NCI-H526 (cell line): ENCODE results near the gene MARVELD1.
A peak's percentile ranks its signal among the peaks of the same experiment; 100 is the strongest.
"Not testable (repeated sequence)": the region's sequence is repeated elsewhere in the genome, so short reads cannot be mapped to it uniquely, and the experiment has no call there.

Experiments
- DNase-seq, 2 experiments: peaks; one replicate each; lab custom pipeline; 2025; lab: John Stamatoyannopoulos, UW

The MARVELD1 gene

DNA sequence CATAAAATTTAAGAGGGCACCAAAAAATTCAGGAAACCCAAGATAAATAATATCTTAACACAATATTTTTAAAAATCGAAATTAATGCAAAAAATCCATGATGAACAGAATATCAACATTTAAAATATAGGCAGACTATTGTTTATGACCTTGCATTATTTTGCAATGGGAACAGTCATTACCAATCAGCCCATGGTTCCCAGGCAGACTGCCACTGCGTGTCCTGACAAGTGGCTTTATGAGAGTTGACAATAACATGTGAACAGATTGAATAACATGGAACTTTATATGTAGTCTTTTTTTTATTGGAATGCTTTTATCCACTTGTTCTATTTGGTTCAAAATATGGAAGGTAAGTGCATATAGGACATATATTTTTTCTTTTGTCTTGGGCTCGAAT, 23.4 kb upstream of the MARVELD1 start:
- no peak for DNase-seq

DNA sequence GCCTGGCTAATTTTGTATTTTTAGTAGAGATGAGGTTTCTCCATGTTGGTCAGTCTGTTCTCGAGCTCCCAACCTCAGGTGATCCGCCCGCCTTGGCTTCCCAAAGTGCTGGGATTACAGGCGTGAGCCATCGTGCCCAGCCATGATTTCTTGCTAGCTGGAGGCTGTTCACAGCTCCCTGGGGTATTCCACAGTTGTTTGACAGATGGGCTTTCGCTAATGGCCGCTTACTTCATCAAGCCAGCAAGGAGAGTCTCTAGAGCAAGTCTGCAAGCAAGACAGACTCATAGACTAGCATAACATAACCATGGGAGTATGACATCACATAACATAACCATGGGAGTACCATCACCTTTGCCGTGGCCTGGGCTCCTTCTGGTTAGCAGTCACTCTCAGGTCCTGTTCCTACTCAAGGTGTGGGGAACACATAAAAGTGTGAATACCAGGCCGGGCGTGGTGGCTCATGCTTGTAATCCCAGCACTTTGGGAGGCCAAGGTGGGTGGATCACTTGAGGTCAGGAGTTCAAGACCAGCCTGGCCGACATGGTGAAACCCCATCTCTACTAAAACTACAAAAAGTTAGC, 15.4 kb upstream of the MARVELD1 start:
- DNase-seq: not testable (repeated sequence)

DNA sequence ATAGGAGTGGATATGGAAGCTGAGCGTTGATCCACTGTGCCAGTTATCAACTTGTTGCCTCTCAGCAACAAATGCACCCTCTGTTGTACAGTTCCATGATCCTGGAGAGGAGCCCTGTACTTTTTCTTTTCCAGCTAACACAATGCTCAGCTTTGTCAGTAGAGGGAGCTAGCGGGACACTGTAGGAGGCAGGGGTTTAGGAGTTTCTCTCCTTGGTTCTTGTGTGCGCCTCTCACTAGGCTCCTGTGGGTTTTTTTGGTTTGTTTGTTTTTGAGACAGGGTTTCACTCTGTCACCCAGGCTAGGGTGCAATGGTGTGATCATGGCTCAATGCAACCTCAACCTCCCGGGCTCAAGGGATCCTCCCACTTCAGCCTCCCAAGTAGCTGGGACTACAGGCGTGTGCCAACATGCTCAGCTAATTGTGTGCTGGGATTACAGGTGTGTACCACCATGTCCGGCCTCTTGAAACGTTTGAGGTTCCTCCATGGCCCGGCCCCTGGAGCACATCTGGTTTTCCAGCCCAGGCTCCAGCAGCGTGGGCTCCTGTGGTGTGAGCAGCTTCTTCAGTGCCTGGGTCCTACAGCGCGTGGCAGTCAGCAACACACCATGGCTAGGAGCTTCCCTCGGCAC, 12.0 kb upstream of the MARVELD1 start:
- peak; percentile 48 to 64 for DNase-seq

DNA sequence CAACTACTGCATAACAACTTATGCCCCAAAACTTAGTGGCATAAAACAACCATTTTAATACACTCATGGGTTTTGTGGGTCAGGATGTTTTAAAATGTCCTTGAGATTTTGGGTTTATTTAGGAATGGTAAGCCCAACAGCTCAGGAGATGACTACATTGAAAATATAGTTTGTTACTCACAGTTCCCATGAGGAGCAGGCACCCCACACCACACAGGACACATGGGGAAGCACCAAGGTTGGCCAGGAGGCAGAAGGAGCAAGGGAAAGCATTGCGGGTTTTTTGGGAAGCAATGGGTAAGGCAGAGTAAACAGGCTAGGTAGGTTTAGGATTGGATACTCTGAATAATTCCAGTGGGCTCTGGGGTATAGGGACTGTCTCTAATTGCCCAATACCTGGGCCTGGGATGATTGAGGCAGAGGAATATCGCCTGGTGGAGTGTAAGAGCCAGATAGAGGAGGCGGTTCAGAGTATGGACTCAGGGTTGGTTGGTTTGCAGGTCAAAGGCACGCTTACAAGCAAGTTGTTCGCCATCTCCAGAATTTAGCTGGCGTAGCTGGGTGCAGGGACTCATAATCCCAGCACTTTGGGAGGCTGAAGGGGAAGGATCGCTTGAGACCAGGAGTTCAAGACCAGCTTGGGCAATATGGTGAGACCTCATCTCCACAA, 10.0 kb upstream of the MARVELD1 start:
- no peak for DNase-seq

DNA sequence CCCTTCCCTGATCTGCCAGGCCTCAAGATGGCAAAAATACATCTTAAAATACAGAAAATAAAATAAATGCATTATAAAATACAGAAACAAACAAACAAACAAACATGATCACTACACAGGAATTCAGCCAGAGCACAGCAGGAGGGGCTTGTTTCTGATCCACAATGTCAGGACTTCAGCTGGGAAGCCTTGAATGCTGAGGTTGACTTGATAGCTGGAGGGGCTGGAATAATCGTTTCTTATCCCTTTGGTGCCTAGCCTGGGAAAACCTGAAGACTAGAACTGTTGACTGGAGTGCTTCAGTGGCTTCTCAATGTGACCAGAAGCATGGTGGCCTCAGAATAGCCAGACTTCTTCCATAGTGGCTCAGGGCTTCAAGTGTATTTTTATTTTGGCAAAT, 9.2 kb upstream of the MARVELD1 start:
- no peak for DNase-seq

DNA sequence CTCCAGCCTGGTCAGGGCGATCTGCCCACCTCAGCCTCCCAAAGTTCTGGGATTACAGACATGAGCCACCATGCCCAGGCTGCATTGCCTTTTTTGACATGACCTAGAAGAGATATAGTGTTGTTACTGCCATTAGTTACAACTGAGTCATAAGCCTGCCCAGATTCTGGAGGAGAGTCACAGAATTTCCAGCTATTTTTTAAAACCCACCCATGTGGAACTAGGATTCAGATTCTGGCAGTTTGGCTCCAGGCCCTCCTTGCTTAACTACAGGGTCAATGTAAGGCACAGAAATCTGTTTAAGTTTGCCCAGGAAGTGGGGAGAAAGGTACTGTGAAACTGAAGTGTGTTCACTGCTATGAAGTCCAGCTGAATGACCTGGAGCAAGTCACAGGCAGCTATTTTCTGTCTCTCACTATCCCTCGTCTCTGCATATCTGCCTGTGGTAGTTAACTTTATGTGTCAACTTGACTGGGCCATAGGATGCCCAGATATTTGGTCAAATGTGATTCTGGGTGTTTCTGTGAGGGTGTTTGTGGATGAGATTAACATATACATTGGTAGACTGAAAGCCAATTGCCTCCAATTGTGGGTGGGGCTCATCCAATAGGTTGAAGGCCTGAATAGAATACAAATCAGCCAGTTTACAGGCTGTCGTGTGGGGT, 8.4 kb upstream of the MARVELD1 start:
- no peak for DNase-seq

DNA sequence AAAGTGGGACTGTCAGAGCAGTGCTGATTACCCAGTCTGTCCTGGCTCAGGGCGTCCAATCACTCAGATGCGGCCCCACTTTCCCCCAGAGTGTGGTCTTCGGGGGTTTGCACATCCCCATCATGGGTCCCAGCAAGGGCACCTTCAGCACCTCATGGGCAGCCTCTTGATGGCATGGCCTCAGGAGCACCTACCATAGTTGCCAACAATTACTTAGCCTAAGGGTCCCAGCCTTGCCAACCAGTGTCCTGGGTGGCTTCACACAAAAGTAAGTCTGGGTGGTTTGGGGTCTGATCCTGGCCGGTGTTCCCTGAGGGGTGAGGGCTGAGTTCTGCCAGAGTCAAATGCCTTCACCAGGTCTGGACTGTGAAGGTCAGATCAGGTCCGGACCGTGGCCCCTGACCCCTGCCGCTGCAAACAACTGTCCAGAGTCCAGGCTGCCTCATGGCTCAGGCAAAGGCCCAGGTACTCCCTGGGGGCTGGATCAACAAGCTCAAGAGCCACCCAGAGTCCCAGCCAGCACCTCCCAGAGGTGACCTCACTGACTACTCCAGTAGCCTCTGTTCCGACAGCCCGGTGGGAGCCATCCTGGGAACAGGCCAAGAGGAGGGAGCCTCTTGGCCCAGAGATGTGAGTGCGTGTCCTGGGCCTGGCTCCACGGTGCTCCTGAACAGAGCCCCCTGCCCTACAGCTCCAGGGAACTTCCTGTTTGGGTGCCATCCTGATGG, 6.2 kb upstream of the MARVELD1 start:
- DNase-seq: no peak

DNA sequence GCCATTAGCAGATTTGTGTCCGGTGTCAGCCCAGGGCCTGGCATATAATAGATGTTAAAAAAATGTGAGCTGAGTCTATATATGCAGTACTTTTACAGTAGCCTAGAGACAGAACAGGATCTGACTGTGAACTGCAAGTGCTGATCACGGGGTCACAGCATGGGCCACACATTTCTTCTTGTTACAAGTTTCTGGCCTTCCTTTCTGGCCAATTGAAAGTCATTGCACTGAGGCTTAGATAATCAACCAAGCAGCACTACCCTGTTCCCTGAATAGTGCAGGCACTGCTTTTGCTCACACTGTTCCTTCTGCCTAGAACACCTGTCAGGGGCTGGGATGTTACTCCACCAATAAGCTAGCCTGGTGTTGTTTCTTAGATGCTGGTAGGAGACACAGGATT, 5.4 kb upstream of the MARVELD1 start:
- DNase-seq: no peak

DNA sequence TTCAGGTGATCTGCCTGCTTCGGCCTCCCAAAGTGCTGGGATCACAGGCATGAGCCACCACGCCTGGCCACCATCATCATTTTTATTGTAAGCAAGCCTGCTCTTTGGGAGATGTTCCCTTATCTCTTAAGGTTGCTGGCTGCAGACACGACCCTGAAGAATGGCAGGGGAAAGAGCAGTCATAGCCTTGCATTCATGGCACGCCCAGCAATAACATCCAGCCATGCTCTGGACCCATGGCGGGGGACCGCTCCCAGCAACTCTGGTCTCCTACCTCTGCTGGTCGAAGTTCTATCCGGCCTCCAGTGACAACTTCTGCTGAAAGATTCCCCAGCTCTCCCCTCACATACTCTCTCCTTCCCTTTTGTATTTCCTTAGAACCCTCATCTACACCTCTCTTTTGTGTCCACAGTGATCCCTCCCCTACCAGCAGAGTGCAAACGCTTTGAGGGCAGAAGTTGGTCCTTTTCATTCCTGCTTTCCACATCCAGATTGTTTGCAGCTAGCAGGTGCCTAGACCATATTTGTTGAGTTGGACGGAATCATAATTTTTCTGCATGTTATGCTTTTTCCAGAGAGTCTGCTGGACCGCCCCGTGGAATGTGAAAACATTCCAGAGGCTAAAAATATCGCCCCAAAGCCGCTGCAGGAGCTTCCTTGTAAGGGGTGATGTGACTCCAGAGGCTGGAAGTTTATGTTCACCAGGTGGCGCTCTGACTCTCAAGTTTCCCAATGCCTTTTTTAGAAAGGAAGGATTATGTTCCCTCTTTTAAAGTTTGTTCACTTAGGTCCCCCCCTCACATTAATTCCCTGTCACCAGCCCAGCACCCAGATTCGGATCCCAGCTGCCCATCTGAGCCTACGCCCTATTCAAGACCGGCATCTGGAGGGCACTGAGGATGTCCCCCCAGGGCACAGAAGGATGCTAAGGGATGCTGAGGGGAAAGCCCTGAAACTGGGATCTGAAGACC, 4.3 kb upstream of the MARVELD1 start:
- DNase-seq: peak in 1 of 2 experiments; percentile 52

DNA sequence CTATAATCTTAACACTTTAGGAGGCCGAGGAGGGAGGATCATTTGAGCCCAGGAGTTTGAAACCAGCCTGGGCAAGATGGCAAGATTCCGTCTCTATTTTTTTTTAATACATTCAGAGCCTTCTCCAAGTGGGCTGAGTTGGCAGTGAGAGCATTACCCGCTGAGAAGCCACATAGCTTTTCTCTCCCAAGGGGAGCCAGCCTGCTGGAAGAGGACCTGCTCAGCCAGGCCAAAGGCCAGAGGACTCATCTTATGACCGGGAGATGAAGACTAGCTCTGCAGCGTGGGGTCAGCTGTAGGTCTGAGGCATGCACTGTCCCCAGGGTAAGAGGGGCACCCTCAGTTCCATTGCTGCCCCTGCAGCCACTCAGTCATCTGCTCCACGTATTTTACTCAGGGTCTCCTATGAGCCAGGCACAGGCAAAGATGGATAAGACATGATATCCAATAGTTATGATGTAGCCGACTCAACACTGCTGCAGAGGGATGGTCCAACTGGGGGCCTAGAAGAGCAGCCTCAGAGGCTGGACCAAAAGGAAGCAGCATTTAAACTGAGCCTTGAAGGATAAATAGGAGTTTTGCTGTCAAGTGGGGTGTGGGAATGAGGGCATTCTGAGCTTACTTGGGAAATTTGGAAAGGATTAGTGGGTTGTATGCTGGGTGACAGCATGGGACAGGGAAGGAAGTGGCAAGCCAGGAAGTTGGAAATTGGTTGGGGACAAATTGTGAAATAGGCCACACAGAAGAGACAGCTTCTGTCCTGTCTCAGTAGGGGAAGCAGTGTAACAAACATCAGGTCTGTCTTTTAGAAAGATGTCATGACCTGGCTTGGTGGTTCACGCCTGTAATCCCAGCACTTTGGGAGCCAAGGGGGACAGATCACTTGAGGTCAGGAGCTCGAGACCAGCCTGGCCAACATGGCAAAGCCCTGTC, 1.6 kb upstream of the MARVELD1 start:
- DNase-seq: no peak

DNA sequence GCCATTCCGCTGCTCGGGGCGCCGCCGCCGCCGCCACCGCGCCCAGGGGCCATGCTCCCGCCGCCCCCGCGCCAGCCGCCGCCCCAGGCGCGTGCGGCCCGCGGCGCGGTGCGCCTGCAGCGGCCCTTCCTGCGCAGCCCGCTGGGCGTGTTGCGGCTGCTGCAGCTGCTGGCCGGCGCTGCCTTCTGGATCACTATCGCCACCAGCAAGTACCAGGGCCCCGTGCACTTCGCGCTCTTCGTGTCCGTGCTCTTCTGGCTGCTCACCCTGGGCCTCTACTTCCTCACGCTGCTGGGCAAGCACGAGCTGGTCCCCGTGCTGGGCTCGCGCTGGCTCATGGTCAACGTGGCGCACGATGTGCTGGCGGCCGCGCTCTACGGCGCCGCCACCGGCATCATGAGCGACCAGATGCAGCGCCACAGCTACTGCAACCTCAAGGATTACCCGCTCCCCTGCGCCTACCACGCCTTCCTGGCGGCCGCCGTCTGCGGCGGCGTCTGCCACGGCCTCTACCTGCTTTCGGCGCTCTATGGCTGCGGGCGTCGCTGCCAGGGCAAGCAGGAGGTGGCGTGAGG, 383 bp downstream of the MARVELD1 start:
- peak in 1 of 2 experiments; percentile 64 for DNase-seq

DNA sequence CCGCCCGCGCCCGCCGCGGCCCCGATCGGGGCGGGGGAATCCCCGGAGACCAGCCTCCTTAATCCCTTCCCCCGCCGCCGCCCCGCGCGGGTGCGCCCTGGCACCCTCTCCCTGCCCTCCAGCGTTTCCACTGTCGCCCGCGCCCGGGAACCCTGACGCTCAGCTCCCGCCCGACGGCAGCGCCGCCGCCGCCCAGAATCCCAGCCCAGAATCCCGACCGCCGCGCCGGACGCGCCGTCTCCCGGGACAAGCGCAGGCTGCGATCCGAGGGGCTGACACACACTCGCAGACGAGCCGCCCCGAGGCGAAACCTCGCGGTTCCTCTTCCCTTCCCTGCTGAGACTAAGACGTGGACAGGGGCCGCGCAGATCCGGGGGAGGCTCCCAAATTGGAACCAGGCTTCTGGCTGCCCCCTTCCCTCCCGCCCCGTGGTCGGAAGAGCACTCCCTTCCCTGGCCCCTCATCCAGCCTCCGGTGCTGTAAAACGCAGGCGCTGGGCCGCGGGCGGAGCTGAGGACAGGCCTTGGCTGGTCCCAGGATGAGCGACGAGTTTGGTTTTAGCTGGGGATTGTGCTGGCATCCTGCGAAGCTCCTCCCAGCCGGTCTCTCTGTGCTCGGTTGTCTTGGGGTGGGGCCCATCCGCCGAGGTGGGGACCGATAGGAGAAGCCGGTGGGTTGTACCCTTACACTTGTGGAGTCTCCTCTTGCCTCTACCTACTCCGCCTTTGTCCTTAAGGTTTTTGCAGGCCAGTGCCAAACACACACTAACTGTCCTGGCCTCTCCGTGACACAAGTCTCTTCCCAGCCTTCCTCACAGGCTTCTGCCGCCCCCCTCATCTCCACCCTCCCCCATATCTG, 1.1 kb downstream of the MARVELD1 start:
- peak in 1 of 2 experiments; percentile 59 for DNase-seq

DNA sequence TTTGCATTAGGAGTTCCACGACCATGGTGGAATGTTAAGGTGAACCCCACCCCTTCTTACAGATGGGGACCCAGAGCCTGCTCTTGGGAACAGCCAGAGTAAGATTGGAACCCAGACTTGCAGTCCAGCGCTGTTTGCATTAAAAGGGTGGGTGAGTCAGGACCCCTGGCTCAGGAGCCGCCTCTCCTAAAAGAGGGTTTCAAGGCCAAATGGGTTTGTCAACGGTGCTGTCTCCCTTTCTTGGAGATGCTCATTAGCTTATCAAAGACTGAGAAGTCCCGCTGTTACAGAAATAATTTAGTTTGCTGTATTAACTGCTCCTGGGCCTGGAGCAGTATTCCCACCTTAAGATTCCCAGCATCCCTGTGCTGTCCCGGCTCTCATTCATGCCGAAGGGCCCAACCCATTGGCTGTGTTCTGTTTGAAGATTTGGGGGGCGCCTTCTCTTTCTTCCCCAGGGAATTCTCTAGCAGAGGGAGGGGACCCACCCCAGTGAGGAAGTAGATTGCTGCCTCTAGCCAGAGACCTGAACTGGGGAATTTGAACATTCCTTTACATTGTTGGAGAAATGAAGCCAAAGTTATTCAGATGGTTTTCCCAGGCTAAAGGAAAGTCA, 1.8 kb downstream of the MARVELD1 start:
- no peak for DNase-seq

DNA sequence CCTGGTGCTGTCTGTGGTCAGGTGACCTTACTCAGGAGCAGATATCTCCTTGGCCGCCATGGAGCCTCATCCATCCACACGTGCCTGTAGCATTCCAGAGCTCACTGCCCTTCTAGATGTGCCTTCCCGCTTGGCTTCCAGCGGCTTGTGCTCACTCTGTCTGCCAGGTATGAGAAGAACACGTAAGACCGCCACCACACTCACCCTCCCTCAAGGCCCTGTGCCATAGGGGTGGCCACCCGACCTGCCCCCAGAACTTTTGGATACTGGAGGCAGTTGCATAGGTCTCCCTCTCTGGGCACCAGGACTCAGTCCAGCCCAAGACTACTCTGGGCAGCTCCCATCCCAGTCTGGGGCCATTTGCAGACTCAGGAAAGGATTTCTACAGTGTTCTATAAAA, 4.1 kb downstream of the MARVELD1 start:
- no peak for DNase-seq

DNA sequence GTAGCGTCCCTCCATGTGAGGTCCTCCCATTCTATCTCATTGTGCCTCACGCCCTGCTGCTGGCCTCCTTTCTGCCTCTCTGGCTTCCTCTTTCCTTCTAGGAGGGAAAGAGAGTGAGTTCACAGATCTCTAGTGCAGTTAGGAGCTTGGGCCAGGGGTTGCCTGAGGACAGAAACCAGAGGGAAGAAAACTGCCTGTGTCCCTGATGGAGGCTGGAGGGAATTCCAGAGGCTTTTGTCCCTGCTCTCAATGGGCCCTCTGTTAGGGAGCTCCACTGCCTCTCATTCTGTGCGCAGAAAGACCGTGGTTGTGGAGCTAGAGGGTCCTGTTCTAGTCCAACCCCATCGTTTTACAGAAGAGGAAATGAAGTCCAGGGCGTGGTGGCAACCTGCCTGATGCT, 4.6 kb downstream of the MARVELD1 start:
- DNase-seq: no peak

DNA sequence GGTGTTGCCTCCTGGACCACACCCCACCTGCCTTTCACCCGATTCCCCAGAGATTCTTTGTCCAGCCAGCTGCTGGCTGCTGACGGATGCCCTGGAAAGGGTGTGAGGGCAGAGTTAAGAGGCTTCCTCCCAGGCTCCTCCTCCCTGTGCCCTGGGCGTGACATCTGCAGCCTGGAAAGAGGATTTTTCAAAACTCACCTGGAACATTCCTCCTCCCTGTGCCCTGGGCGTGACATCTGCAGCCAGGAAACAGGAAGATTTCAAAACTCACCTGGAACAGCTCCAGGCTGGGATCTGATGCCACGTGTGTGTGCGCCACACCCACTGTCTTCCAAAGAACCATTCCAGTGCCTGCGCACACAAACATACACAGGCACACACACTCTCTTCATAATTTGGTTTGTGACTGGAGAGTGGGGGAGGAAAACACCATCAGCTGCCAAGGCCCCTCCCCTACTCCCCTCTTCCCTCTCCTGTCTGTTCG, 5.2 kb downstream of the MARVELD1 start:
- peak in 1 of 2 experiments; percentile 52 for DNase-seq

DNA sequence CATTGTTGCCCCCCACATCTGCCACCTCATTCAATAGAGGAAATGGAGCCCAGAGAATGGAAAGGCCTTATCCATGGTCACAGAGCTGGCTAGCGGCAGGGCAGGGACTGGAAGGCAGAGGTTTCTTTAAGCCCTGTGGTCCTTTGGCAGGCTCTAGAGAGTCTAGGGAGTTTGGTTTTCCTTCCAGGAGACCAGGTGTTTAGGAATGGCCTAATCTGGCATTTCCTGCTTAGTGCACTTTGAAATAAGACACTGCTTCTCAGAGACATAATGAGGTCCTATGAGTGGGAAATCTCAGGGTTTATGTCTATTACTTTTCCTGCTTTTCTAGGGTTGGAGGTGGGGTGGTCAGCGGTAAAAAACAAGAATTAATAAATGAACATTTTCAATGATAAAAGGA, 6.1 kb downstream of the MARVELD1 start:
- no peak for DNase-seq
